Esophagus squamous epithelium (tissue), 4 donors: Measurements from ENCODE around the gene CEP135.
"Not testable (repeated sequence)": the region's sequence is repeated elsewhere in the genome, so short reads cannot be mapped to it uniquely, and the experiment has no call there.

Experiments used
- CTCF ChIP-seq, 6 experiments: fragments of 450-650 bp in 4 of 6; fragments of 200-600 bp in 2 of 6; sonication (generic) in 2 of 6; IDR thresholded peaks; one replicate each; pipeline ENCODE4 v1.5.1; 2016 to 2019; ENCODE audit warnings: antibody characterized with exemption in 6 of 6, mild to moderate bottlenecking in 4 of 6, moderate library complexity in 4 of 6
- POLR2A ChIP-seq, 4 donors: fragments of 450-650 bp; IDR thresholded peaks; one replicate each; pipeline ENCODE4 v1.6.1; 2017; ENCODE audit warnings: antibody characterized with exemption in 4 of 4, mild to moderate bottlenecking in 4 of 4, moderate library complexity in 3 of 4

GRCh38 chr4:55966324-55966723, 17.6 kb downstream of the CEP135 start:
- not testable (repeated sequence) for TF ChIP-seq CTCF, POLR2A (IDR thresholded peaks at IDR 0.05)
